Prostate gland (tissue), 2 donors: ENCODE results near the gene ZNF25.
"Not testable (repeated sequence)": the region's sequence is repeated elsewhere in the genome, so short reads cannot be mapped to it uniquely, and the experiment has no call there.

ENCODE experiments used
- CTCF ChIP-seq, 4 experiments: fragments of 200-600 bp in 2 of 4; fragments of 450-650 bp in 2 of 4; sonication (generic) in 2 of 4; IDR thresholded peaks; 1 replicate in 3 of 4; 2 replicates in 1 of 4; pipeline ENCODE4 v1.5.1; 2016 to 2019; ENCODE audit warnings: antibody characterized with exemption in 4 of 4, mild to moderate bottlenecking in 2 of 4, moderate library complexity in 2 of 4
- POLR2A ChIP-seq: fragments of 450-650 bp; IDR thresholded peaks from one replicate; pipeline ENCODE4 v1.6.1; 2016; ENCODE audit warnings: antibody characterized with exemption, mild to moderate bottlenecking
- POLR2AphosphoS5 ChIP-seq: sonication (generic); formaldehyde crosslinking; IDR thresholded peaks from one replicate; pipeline ENCODE4 v1.6.1; 2017; ENCODE audit warnings: antibody characterized with exemption

- TF ChIP-seq CTCF (IDR thresholded peaks at IDR 0.05); POLR2A; POLR2AphosphoS5: not testable (repeated sequence)
Observed at GRCh38 chr10:37908165-37908564, 68.3 kb downstream of the ZNF25 start.
